PC-3 (cell line): ENCODE data around the gene SKIC8. TPM values are rescaled to one million over a fixed set of nuclear protein-coding genes. Genes with fewer than 3 reads are reported as not detected.

Source experiments
- ATAC-seq: fragments of 200-7000 bp; cut with Tn5 transposase; 2 replicates; pipeline ENCODE4 v1.9.1; 2020; ENCODE audit warnings: mild to moderate bottlenecking, moderate library complexity
- BruUV-seq: library from RNA; stranded (reverse); fragments of 400-500 nt; replicated peaks from 2 replicates; lab custom pipeline; 2021; lab: Mats Ljungman, UMichigan
- CTCF ChIA-PET: fragments of 300-600 bp; sonication (Branson Sonifier 250); formaldehyde crosslinking; loops from one replicate; lab custom pipeline; 2022; ENCODE audit warnings: antibody characterized with exemption; lab: Charles Lee
- POLR2A ChIA-PET: fragments of 300-600 bp; sonication (Branson Sonifier 250); formaldehyde crosslinking; loops from one replicate; lab custom pipeline; 2022; ENCODE audit warnings: antibody characterized with exemption; ENCODE audit not compliant: unreplicated experiment; lab: Charles Lee
- DNase-seq: peaks from one replicate; pipeline ENCODE4 v3.0.0-alpha.2; 2015
- H2AFZ ChIP-seq: fragments of 300-600 bp; sonication (generic); 2 replicates; pipeline ENCODE4 v1.6.0; 2016; ENCODE audit warnings: antibody characterized with exemption, low read length
- H3F3A ChIP-seq: fragments of 300-600 bp; sonication (generic); one replicate; pipeline ENCODE4 v1.6.0; 2017; ENCODE audit warnings: antibody characterized with exemption, low read length, control low read depth, mild to moderate bottlenecking; ENCODE audit not compliant: unreplicated experiment
- H3K27ac ChIP-seq: fragments of 300-600 bp; sonication (generic); 2 replicates; pipeline ENCODE4 v1.5.1; 2016; ENCODE audit warnings: mild to moderate bottlenecking, low read length
- H3K27me3 ChIP-seq: fragments of 300-600 bp; sonication (generic); 2 replicates; pipeline ENCODE4 v1.6.1; 2016; ENCODE audit warnings: low read length, mixed read lengths
- H3K36me3 ChIP-seq: fragments of 300-600 bp; sonication (generic); 2 replicates; pipeline ENCODE4 v1.6.1; 2016; ENCODE audit warnings: low read depth, mixed run types, low read length, mixed read lengths
- H3K4me1 ChIP-seq: fragments of 300-600 bp; sonication (generic); 2 replicates; pipeline ENCODE4 v1.5.1; 2016; ENCODE audit warnings: low read length; ENCODE audit not compliant: insufficient read depth
- H3K4me2 ChIP-seq: fragments of 300-600 bp; sonication (generic); 2 replicates; pipeline ENCODE4 v1.6.0; 2016; ENCODE audit warnings: low read length
- H3K4me3 ChIP-seq: fragments of 300-600 bp; sonication (generic); 2 replicates; pipeline ENCODE4 v1.5.1; 2016; ENCODE audit warnings: mild to moderate bottlenecking, low read length, mixed read lengths
- H3K79me2 ChIP-seq: fragments of 300-600 bp; sonication (generic); 2 replicates; pipeline ENCODE4 v1.6.1; 2017; ENCODE audit warnings: low read length, mixed read lengths
- H3K9ac ChIP-seq: fragments of 300-600 bp; sonication (generic); 2 replicates; pipeline ENCODE4 v1.6.0; 2016; ENCODE audit warnings: mild to moderate bottlenecking, low read length
- H3K9me2 ChIP-seq: fragments of 300-600 bp; sonication (generic); replicated peaks from 2 replicates; pipeline ENCODE4 v1.6.1; 2016; ENCODE audit warnings: mixed run types, low read length, mixed read lengths
- H3K9me3 ChIP-seq: fragments of 300-600 bp; sonication (generic); 2 replicates; pipeline ENCODE4 v1.6.1; 2016; ENCODE audit warnings: low read length, mixed read lengths
- H4K20me1 ChIP-seq: fragments of 300-600 bp; sonication (generic); 2 replicates; pipeline ENCODE4 v1.6.1; 2016; ENCODE audit warnings: low read length, mixed read lengths
- EZH2 ChIP-seq: fragments of 300-600 bp; sonication (generic); IDR thresholded peaks from one replicate; pipeline ENCODE4 v1.6.1; 2017; ENCODE audit warnings: antibody characterized with exemption, mild to moderate bottlenecking, low read length; ENCODE audit not compliant: unreplicated experiment
- EZH2phosphoT487 ChIP-seq: fragments of 300-600 bp; sonication (generic); IDR thresholded peaks from 2 replicates; pipeline ENCODE4 v1.6.1; 2018; ENCODE audit warnings: mild to moderate bottlenecking, antibody characterized with exemption, low read length, borderline replicate concordance
- intact Hi-C: fragments of 100-400 bp; cut with micrococcal nuclease; formaldehyde crosslinking; loops from 2 replicates; pipeline ENCODE4 v1.9.0; 2023
- total RNA-seq: library from RNA; depleted of rRNA; stranded (reverse); fragments of >200 nt; gene quantifications from 2 replicates; pipeline ENCODE4 v1.2.3, GENCODE V29; 2014
- TF ChIP-seq, protein P1 (sequence below): fragments of 300-600 bp; sonication (generic); conservative IDR thresholded peaks from 2 replicates; pipeline ENCODE4 v1.5.1; 2017; ENCODE audit warnings: antibody characterized with exemption, low read depth, mild to moderate bottlenecking, low read length

Gene SKIC8
- total RNA-seq, 1 experiment from 2014 or later, result 56.1 TPM

GRCh38 chr15:78302579-78303312 is 3.3 kb upstream of the SKIC8 start:
- H3K9me3 ChIP-seq, result no peaks in the 10 kb centered on the region
- H2AFZ ChIP-seq, result no peak overlapping the region
- peak; percentile 29 for ATAC-seq
- no peaks in the 10 kb centered on the region for H4K20me1 ChIP-seq
- H3K4me2 ChIP-seq, result peak overlapping the region; percentile 44
- H3K79me2 ChIP-seq, result peaks cover 17% of the 10 kb centered on the region
- no peaks in the 10 kb centered on the region for H3K36me3 ChIP-seq
- H3K4me1 ChIP-seq, result peaks cover 30% of the 10 kb centered on the region
- TF ChIP-seq EZH2, result no peak
- TF ChIP-seq, protein P1, sequence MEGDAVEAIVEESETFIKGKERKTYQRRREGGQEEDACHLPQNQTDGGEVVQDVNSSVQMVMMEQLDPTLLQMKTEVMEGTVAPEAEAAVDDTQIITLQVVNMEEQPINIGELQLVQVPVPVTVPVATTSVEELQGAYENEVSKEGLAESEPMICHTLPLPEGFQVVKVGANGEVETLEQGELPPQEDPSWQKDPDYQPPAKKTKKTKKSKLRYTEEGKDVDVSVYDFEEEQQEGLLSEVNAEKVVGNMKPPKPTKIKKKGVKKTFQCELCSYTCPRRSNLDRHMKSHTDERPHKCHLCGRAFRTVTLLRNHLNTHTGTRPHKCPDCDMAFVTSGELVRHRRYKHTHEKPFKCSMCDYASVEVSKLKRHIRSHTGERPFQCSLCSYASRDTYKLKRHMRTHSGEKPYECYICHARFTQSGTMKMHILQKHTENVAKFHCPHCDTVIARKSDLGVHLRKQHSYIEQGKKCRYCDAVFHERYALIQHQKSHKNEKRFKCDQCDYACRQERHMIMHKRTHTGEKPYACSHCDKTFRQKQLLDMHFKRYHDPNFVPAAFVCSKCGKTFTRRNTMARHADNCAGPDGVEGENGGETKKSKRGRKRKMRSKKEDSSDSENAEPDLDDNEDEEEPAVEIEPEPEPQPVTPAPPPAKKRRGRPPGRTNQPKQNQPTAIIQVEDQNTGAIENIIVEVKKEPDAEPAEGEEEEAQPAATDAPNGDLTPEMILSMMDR, result no peak
- no peak for TF ChIP-seq EZH2phosphoT487
- peak; percentile 67 for DNase-seq
- intact Hi-C loops, result no loop called here
- peak overlapping the region; percentile 40 for H3K27ac ChIP-seq
- H3K9ac ChIP-seq, result no peak overlapping the region
- ChIA-PET CTCF (interaction anchor here (0.6 kb wide), 1 partner anchor 8 kb away, joined by 3 read pairs; no protein-coding TSS in a partner anchor), POLR2A (no interaction called here)
- no peaks in the 10 kb centered on the region for H3K9me2 ChIP-seq
- H3F3A ChIP-seq, result no peaks in the 10 kb centered on the region
- no TSS peak for BruUV-seq
- H3K27me3 ChIP-seq, result no peaks in the 10 kb centered on the region
- no peak overlapping the region for H3K4me3 ChIP-seq

DNA sequence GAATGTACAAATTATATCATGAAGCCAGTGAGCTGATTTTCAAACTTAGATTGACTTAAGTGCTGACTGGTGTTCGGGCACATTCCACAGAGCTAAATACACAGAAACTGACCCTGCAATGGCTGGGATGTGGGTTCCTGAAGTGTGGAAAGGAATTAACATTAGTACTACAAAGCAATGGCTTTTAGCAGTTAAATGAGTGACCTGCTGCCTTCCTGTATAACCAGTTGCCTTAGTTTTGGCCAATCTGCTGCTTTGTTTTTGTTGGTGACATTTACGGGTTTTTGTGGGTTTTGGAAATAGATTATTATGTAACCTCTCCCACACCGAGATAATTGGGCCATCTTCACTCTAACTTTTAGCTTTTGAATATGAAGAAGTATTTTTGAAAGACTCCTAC is 2.4 kb upstream of the SKIC8 start:
- Histone ChIP-seq H3K36me3 (no peaks in the 10 kb centered on the region), H3K9me3 (no peaks in the 10 kb centered on the region), H3K4me3 (no peak overlapping the region), H3F3A (no peaks in the 10 kb centered on the region), H3K9ac (no peak overlapping the region), H3K27me3 (no peaks in the 10 kb centered on the region), H2AFZ (0 out of 2 replicates have a peak overlapping the region, but pooled peaks have one; percentile 29), H3K9me2 (no peaks in the 10 kb centered on the region), H3K4me1 (peaks cover 33% of the 10 kb centered on the region), H4K20me1 (no peaks in the 10 kb centered on the region), H3K79me2 (peaks cover 26% of the 10 kb centered on the region), H3K4me2 (peak overlapping the region; percentile 33; the same call in 1 of the 2 replicates), H3K27ac (no peak overlapping the region; the same call in 1 of the 2 replicates)
- BruUV-seq, result no TSS peak
- POLR2A ChIA-PET, result no interaction called here
- TF ChIP-seq EZH2phosphoT487 (no peak), EZH2 (no peak)
- TF ChIP-seq, protein P1, result no peak
- intact Hi-C loops, result no loop called here
- ATAC-seq (no peak), DNase-seq (peak; percentile 31)
- CTCF ChIA-PET, result no interaction called here

DNA sequence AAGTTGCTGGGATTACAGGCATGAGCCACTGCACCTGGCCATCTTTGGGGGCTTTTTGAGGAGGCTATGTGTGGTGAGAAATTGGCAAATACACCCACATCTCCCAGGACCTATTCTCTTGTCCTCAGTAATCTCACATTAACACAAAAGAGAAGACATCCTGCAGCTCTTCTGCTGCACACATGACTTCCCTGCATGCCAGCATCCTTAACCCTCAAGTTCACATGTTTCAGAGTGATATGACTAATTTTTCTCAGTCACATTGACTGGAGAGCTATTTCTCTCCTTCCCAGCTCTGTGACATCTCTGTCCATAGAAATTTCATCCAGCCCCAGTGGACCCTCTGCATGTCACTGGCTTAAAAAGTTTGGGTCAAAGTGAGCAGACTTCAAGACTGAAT is 1.9 kb upstream of the SKIC8 start:
- CTCF ChIA-PET, result no interaction called here
- no peak for ATAC-seq

More for the DNA sequence above, 1.9 kb upstream of the SKIC8 start:
- Histone ChIP-seq H3K79me2 (peaks cover 31% of the 10 kb centered on the region), H3K9ac (no peak overlapping the region), H3K9me3 (no peaks in the 10 kb centered on the region), H4K20me1 (no peaks in the 10 kb centered on the region), H3K9me2 (no peaks in the 10 kb centered on the region), H2AFZ (no peak overlapping the region), H3K27ac (no peak overlapping the region), H3K4me2 (peak overlapping the region; percentile 33; the same call in 1 of the 2 replicates), H3K4me3 (no peak overlapping the region), H3K27me3 (no peaks in the 10 kb centered on the region), H3K4me1 (peaks cover 33% of the 10 kb centered on the region), H3K36me3 (no peaks in the 10 kb centered on the region), H3F3A (no peaks in the 10 kb centered on the region)
- TF ChIP-seq EZH2phosphoT487, result no peak
- TF ChIP-seq EZH2, result no peak
- TF ChIP-seq, protein P1, result no peak
- DNase-seq, result no peak
- no TSS peak for BruUV-seq
- POLR2A ChIA-PET, result no interaction called here
- intact Hi-C loops, result no loop called here
